Measurements from ENCODE around the gene NDUFAF3. TPM values are rescaled to one million over a fixed set of nuclear protein-coding genes. Genes with fewer than 3 reads are reported as not detected.
"Not testable (repeated sequence)": the region's sequence is repeated elsewhere in the genome, so short reads cannot be mapped to it uniquely, and the experiment has no call there.

Gene NDUFAF3
- total RNA-seq, 1 donor from 2014 or later, result 75.4 TPM

- DNase-seq (ENCODE audit: low read depth) (peak; percentile 57), FAIRE-seq (no peak)
- Histone ChIP-seq H3K27me3 (ENCODE audit: insufficient read depth, low read length) (no peaks in the 10 kb centered on the region), H3K9ac (ENCODE audit: low read length) (peak overlapping the region; percentile 99), H3K4me3 (ENCODE audit: insufficient read depth, low read depth, low read length) (peak overlapping the region; percentile 80), H3K27ac (ENCODE audit: low read depth, low read length) (peak overlapping the region; percentile 98), H3K4me2 (ENCODE audit: low read length) (peak overlapping the region; percentile 98), H4K20me1 (ENCODE audit: insufficient read depth, low read length) (peaks cover 43% of the 10 kb centered on the region), H3K36me3 (ENCODE audit: insufficient read depth, low read length) (peaks cover 10% of the 10 kb centered on the region), H2AFZ (ENCODE audit: low read depth, low read length) (peak overlapping the region; percentile 91), H3K4me1 (ENCODE audit: insufficient read depth, low read length) (peaks cover 16% of the 10 kb centered on the region), H3K9me3 (ENCODE audit: insufficient read depth, low read depth, low read length) (no peaks in the 10 kb centered on the region), H3K79me2 (ENCODE audit: insufficient read depth, low read length) (peaks cover 66% of the 10 kb centered on the region)
- H3K4me1 Mint-ChIP-seq (ENCODE audit: low read depth, unreplicated experiment), result peaks cover 8% of the 10 kb centered on the region
- H3K4me3 Mint-ChIP-seq (ENCODE audit: unreplicated experiment), result peak overlapping the region; percentile 97
- TF ChIP-seq CTCF (IDR thresholded peaks at IDR 0.05; ENCODE audit: insufficient read depth, low read depth, low read length) (no peak), EZH2 (IDR thresholded peaks at IDR 0.05; ENCODE audit: insufficient read depth, low read length) (no peak)
- no peaks in the 10 kb centered on the region for H3K9me3 Mint-ChIP-seq (ENCODE audit: unreplicated experiment)
- peaks cover 13% of the 10 kb centered on the region for H3K36me3 Mint-ChIP-seq (ENCODE audit: low read depth, unreplicated experiment)
- H3K27ac Mint-ChIP-seq (ENCODE audit: unreplicated experiment), result peak overlapping the region; percentile 99
- H3K27me3 Mint-ChIP-seq (ENCODE audit: low read depth, unreplicated experiment), result no peaks in the 10 kb centered on the region
These were observed 14.0 kb upstream of the NDUFAF3 start for GRCh38 chr3:49007771-49008528.

- not testable (repeated sequence) for H3K27me3 Mint-ChIP-seq (ENCODE audit: low read depth, unreplicated experiment); H2AFZ ChIP-seq (ENCODE audit: low read depth, low read length); FAIRE-seq; H3K4me1 Mint-ChIP-seq (ENCODE audit: low read depth, unreplicated experiment); H3K9me3 ChIP-seq (ENCODE audit: insufficient read depth, low read depth, low read length); H3K9me3 Mint-ChIP-seq (ENCODE audit: unreplicated experiment); H3K27me3 ChIP-seq (ENCODE audit: insufficient read depth, low read length); DNase-seq (ENCODE audit: low read depth)
- Mint-ChIP-seq H3K36me3 (ENCODE audit: low read depth, unreplicated experiment) (peaks cover 13% of the 10 kb centered on the region), H3K27ac (ENCODE audit: unreplicated experiment) (peak overlapping the region; percentile 86), H3K4me3 (ENCODE audit: unreplicated experiment) (peak overlapping the region; percentile 97)
- peak overlapping the region; percentile 99 for H3K9ac ChIP-seq (ENCODE audit: low read length)
- peak overlapping the region; percentile 17 for H3K27ac ChIP-seq (ENCODE audit: low read depth, low read length)
- peak overlapping the region; percentile 98 for H3K4me2 ChIP-seq (ENCODE audit: low read length)
- H3K36me3 ChIP-seq (ENCODE audit: insufficient read depth, low read length), result peaks cover 11% of the 10 kb centered on the region
- H3K79me2 ChIP-seq (ENCODE audit: insufficient read depth, low read length), result peaks cover 73% of the 10 kb centered on the region
- H4K20me1 ChIP-seq (ENCODE audit: insufficient read depth, low read length), result peaks cover 50% of the 10 kb centered on the region
- peak overlapping the region; percentile 80 for H3K4me3 ChIP-seq (ENCODE audit: insufficient read depth, low read depth, low read length)
- H3K4me1 ChIP-seq (ENCODE audit: insufficient read depth, low read length), result peaks cover 16% of the 10 kb centered on the region
These were observed 13.3 kb upstream of the NDUFAF3 start for GRCh38 chr3:49008627-49009026.

GRCh38 chr3:49009396-49009795, 12.5 kb upstream of the NDUFAF3 start:
- FAIRE-seq (no peak), DNase-seq (ENCODE audit: low read depth) (no peak)
- H3K9ac ChIP-seq (ENCODE audit: low read length), result no peak overlapping the region
- no peak for TF ChIP-seq EZH2 (IDR thresholded peaks at IDR 0.05; ENCODE audit: insufficient read depth, low read length)
- no peak for TF ChIP-seq CTCF (IDR thresholded peaks at IDR 0.05; ENCODE audit: insufficient read depth, low read depth, low read length)
- H3K27me3 ChIP-seq (ENCODE audit: insufficient read depth, low read length), result no peaks in the 10 kb centered on the region
- Mint-ChIP-seq H3K27me3 (ENCODE audit: low read depth, unreplicated experiment) (no peaks in the 10 kb centered on the region), H3K4me3 (ENCODE audit: unreplicated experiment) (no peak overlapping the region), H3K4me1 (ENCODE audit: low read depth, unreplicated experiment) (peaks cover 8% of the 10 kb centered on the region), H3K36me3 (ENCODE audit: low read depth, unreplicated experiment) (peaks cover 13% of the 10 kb centered on the region), H3K27ac (ENCODE audit: unreplicated experiment) (no peak overlapping the region), H3K9me3 (ENCODE audit: unreplicated experiment) (no peaks in the 10 kb centered on the region)
- no peak overlapping the region for H3K27ac ChIP-seq (ENCODE audit: low read depth, low read length)
- H3K4me1 ChIP-seq (ENCODE audit: insufficient read depth, low read length), result peaks cover 16% of the 10 kb centered on the region
- peaks cover 11% of the 10 kb centered on the region for H3K36me3 ChIP-seq (ENCODE audit: insufficient read depth, low read length)
- H3K4me2 ChIP-seq (ENCODE audit: low read length), result peak overlapping the region; percentile 35
- H2AFZ ChIP-seq (ENCODE audit: low read depth, low read length), result no peak overlapping the region
- peaks cover 79% of the 10 kb centered on the region for H3K79me2 ChIP-seq (ENCODE audit: insufficient read depth, low read length)
- H4K20me1 ChIP-seq (ENCODE audit: insufficient read depth, low read length), result peaks cover 57% of the 10 kb centered on the region
- H3K9me3 ChIP-seq (ENCODE audit: insufficient read depth, low read depth, low read length), result no peaks in the 10 kb centered on the region
- H3K4me3 ChIP-seq (ENCODE audit: insufficient read depth, low read depth, low read length), result no peak overlapping the region
